Activated CD4-positive, CD25-positive, alpha-beta regulatory T cell treated with anti-CD3 and anti-CD28 coated beads, Interleukin-2, amount 50 U/mL, for 16 hours (primary cell): Measurements from ENCODE around the gene OTOG.

ENCODE experiments used
- DNase-seq: peaks from one replicate; pipeline ENCODE4 v3.0.0-alpha.2; 2020; ENCODE audit warnings: low read depth, low spot score

Gene OTOG

DNA sequence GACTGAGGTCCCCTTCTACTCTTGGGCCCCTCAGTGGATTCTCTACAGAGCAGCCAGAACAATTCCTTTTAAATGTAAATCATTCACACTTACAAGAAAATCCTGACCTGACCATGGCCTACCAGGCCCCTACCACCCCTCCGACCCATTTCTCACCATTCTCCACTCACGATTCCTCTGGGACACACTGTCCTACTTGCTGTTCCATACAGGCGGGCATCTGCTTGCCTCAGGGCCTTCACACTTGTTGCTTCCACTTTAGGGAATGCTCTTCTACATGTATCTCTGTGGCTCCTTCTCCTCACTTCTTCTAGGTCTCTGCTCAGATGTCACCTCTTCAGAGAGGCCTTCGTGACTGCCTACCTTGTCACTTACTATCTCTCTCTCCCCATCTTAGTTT is 6.3 kb upstream of the OTOG start:
- DNase-seq, result no peak

- no peak for DNase-seq
Measured at GRCh38 chr11:17541330-17541885, 5.7 kb upstream of the OTOG start.

DNA sequence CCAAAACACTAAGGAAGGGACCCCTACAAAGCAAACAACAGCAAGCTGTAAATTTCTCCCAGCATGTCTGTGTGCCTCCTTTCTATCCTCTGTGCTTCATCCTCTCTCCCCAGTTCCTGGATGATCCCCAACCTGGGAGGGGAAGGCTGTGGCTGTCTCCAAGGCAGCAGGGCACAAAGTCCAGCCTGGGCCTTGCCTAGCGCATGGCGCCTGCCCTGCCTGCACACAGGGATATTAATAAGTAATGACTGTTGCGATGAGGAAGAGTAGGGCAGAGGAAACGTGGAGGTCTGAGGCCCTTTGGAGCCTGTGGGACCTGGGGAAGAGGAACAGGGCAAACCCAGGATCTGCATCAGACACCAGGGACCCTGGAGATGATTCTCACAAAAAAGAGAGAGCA is 4.8 kb upstream of the OTOG start:
- no peak for DNase-seq

DNA sequence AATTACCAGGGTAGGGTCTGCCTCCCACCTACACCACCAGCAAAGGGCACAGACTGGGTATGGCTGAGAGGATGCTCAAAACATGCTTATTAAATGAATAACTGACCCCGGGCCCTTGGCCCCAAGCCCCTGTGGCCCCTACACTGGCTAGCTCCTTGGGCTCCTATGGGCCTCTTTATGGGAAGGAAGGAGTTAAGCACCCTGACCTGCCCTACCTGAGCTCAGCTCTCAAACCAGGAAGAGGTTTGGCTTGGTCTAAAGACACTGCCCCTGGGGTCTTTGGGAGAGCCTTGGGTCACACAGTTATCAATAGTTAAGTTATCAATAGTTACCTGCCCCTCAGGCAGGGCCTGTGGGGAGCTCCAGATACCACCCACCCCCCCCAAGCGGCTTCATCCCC is 4.0 kb upstream of the OTOG start:
- DNase-seq, result no peak

GRCh38 chr11:17543574-17544180 is 3.4 kb upstream of the OTOG start:
- DNase-seq, result no peak

- no peak for DNase-seq
Measured at GRCh38 chr11:17544181-17544622, 2.9 kb upstream of the OTOG start, which contains the start of gene USH1C. Gene USH1C (minus strand): TSS chr11:17544416. CDS start chr11:17544307, 109 bp downstream.

DNA sequence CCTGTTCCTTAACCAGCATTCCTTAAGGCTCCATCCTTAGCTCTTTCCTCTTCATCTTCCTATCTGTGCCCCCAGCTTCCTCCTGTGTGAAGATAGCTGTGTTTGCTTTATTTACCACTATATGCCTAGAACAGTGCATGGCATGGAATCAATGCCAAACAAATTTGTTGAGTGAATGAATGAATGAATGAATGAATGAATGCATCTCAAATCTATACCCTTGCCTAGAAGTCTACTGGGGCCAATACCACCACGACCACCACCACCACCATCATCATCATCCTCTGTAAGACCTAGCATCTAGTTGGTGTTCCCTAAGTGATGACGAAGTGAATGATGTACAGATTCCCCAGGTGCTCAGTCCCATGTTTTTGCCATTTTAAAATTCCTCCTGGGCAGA is 819 bp upstream of the OTOG start:
- no peak for DNase-seq

- no peak for DNase-seq
Measured at GRCh38 chr11:17547932-17548331, 873 bp downstream of the OTOG start.

DNA sequence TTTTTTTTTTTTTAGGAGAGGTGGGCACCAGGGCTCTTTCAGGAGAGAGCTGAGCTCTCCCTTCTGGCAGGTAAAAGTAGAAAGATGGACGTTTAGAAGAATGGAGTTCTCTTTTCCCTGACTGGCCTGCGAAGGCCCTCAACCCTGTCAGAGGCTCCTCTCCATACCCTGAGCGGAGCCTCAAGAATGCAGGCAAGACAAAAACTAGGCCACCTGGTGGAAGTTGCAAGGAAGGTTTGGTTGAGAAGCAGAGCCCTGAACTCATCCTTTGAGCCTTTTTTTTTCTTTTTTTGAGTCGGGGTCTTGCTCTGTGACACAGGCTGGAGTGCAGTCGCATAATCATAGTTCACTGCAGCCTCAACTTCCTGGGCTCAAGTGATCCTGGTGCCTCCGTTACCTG is 1.4 kb downstream of the OTOG start:
- DNase-seq, result no peak

GRCh38 chr11:17550450-17551346 is 3.6 kb downstream of the OTOG start:
- no peak for DNase-seq

DNA sequence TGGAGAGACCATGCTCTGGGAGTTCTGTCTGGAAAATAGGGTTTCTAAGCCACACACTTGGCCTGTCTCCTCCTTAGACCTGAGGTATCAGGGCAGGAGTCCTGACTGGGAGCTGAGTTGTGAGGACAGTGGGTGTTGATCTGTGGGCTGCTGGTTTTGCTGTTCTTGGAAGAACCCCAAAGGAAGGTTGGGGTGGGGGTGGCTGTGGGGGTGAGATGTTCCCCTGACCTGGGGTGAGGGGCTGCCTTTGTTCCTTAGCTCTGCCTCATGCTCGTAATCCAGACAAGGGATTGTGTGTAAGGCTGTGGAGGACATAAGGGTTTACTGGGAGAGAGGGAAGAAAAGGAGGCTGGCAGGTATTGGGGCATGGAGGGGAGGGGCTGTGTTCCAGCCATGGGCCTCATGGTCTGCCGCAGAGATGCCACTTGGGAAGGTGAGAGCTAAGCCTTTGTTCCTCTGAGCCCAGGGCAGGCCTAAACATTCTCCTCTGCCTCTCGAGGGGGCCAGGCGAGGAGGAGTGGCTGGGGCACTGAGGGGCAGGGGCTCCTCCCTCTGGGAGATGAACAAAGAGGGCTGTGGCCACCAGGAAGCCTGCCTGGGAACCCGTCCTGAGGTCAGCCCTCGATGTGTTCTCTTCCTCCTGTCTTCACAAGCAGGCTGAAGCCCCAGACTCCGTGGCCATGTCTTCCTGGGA is 4.4 kb downstream of the OTOG start:
- DNase-seq, result no peak

DNA sequence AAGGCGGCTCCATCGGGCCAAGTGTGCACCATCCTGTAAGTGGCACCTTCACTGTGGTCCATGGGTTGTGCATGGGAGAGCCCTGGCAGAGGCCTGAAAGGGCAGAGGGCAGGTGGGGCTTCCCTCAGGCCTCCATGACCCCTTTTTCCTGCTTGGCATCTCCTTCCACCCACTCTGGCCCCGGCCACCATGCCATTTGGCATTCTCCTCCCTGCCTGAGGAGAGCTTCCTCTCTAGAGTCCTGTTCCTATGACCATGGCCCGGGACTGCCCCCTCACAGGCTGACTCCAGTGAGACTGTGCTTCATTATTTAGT is 4.9 kb downstream of the OTOG start:
- DNase-seq, result no peak

GRCh38 chr11:17552392-17553248 is 5.6 kb downstream of the OTOG start:
- no peak for DNase-seq

- no peak for DNase-seq
Measured at GRCh38 chr11:17553249-17553546, 6.1 kb downstream of the OTOG start.

GRCh38 chr11:17554487-17554886 is 7.4 kb downstream of the OTOG start:
- no peak for DNase-seq

DNA sequence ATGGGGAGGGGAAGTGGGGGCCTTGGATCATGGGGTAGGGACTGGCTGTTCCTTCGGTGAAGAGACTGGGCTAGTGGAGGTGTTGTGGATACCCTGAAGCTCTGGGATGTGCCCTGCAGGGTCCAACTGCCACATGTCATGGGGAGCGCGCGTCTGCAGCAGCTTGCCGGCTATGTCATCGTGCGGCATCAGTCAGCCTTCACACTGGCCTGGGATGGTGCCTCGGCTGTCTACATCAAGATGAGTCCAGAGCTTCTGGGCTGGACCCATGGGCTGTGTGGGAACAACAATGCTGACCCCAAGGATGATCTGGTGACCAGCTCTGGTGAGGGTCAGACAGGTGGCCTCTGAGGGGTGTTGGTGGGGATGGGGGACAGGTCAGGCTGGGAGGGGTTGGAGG is 9.9 kb downstream of the OTOG start:
- DNase-seq, result no peak

GRCh38 chr11:17558025-17558780 is 11.1 kb downstream of the OTOG start:
- DNase-seq, result no peak

GRCh38 chr11:17558916-17559315 is 11.9 kb downstream of the OTOG start:
- DNase-seq, result no peak

DNA sequence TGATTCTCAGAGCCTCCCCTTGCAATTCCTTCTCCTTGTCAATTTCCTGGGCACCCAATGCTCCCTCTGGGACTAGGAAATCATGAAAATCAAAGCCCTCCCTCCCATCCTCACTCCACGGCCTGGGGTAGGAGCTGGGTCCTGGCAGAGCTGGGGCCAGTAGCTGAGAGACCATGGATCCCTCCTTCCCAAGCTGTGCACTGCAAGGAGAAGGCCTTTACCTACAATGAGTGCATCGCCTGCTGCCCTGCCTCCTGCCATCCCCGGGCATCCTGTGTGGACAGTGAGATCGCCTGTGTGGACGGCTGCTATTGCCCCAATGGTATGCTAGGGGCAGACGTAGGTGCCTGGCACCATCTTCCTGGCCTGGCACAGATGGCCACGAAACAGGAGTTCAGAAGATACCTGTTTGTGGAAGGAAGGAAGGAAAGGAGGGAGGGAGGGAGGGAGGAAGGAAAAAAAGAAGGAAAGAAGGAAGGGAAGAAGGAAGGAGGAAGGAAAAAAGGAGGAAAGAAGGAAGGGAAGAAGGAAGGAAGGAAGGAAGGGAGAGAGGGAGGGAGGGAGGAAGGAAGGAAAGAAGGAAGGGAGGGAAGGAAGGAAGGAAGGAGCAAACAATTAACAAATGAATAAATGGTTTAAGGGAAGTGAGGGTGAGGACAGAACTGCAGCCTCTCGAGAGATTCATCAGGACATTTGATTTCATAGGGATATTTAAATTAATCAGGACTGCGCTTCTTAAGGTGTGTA is 12.5 kb downstream of the OTOG start:
- no peak for DNase-seq
